OCI-LY1 (cell line): Measurements from ENCODE around the gene TST.

Experiments used
- CTCF ChIP-seq: fragments of 200-600 bp; sonication (generic), shearing (Covaris generic); IDR thresholded peaks from 2 replicates; pipeline ENCODE4 v1.5.1; 2017; ENCODE audit warnings: mild to moderate bottlenecking, antibody characterized with exemption, low read length, moderate library complexity, mixed read lengths
- EZH2 ChIP-seq: fragments of 200-600 bp; sonication (generic), shearing (Covaris generic); IDR thresholded peaks from 2 replicates; pipeline ENCODE4 v1.8.0; 2017; ENCODE audit warnings: borderline replicate concordance, mixed run types, mild to moderate bottlenecking, antibody characterized with exemption, low read length, moderate library complexity, mixed read lengths

DNA sequence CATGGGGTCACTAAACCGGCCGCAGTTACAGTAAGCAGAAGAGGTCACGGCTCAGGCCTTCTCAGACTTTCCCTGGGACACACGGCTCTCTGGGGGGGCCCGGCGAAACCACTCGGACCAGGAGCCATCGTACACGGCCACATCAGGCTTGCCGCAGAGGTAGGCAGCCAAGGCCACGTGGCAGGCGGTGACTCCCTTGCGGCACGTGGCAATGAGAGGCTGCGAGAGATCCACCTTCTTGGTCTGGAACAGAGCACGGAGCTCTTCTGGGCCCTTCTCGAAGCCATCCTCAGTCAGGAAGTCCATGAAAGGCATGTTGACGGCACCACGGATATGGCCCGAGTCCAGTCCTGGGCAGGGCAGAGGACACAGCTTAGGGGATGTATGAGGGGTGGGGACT lies 8.3 kb downstream of the TST start:
- TF ChIP-seq CTCF: no peak
- TF ChIP-seq EZH2: no peak
